Stimulated activated CD8-positive, alpha-beta memory T cell treated with anti-CD3 and anti-CD28 coated beads, Interleukin-12 subunit alpha, Interleukin-12 subunit beta, amount 100 ng/mL, for 4 hours (primary cell): ENCODE measurements around the gene NHLRC2.

Source experiments
- DNase-seq: peaks from one replicate; pipeline ENCODE4 v3.0.0-alpha.2; 2020; ENCODE audit warnings: low read depth

NHLRC2 gene

DNA sequence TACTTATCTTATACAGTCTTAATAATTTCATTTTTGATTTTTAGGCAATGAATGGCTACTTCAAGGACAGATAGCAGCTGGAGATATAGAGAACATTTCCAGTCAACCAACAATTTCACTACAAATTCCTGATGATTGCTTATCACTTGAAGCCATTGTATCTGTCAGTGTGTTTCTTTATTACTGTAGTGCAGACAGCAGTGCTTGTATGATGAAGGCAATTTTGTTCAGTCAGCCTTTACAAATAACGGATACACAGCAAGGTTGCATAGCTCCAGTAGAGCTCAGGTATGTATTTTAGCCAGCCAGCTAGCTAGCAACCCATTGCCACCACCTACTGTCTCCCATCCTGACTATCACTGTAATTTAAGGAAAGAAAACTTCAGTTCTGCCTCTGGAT is 53.8 kb downstream of the NHLRC2 start:
- no peak for DNase-seq

DNA sequence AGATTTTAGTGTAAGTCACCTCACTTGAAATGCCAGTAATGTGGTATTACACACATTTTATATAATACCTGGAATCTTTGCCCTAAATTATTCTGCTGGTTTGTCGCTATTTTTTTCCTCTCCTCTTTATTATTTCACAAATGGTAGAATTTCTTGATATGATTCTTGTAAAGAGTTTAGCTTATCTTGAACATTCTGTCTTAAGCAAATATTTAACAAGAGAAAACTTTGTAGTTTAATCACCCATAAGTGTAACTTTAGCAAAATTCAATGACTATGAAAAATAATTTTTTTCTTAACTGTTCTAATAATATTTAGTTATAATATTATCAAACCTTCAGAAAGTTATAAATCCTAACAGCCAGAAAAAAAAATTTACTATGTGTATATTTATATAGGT is 56.7 kb downstream of the NHLRC2 start:
- no peak for DNase-seq

DNA sequence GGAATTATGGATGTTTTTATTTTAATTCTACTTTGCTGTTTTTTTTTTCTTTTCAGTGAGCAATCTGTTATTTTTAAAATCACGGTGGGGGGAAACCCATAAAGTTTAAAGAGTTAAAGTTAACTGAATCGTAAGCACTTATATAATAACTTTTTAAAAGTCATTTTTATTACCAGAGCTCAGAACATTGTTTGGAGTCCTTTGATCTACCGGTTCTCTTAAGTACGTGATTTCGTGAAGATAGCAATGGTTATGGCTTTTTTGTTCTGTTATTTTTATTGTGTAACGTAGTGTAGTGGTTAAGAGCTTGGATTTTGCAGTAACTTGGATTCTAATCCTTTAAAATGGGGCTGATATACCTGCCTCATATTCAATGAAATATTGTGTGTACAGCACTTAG is 57.4 kb downstream of the NHLRC2 start:
- no peak for DNase-seq

DNA sequence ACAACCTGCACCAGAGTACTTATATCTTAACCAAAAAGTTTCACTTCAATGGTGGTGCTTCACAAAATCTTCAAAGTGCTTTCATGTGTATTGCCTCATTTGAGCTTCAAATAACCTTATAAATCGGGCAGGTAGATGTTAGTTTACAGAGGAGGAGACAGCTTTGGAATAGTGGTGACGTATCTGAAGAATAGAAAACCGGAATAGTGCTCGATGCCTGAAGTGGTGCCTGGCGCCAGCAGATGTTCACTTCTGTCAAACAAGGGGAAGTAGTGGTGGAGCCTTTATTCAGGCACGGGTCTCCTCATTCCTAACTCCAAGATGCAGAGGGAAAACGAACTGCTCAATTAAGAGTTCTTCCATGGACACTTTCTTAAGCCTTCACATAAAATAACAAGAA is 58.1 kb downstream of the NHLRC2 start:
- DNase-seq: no peak

DNA sequence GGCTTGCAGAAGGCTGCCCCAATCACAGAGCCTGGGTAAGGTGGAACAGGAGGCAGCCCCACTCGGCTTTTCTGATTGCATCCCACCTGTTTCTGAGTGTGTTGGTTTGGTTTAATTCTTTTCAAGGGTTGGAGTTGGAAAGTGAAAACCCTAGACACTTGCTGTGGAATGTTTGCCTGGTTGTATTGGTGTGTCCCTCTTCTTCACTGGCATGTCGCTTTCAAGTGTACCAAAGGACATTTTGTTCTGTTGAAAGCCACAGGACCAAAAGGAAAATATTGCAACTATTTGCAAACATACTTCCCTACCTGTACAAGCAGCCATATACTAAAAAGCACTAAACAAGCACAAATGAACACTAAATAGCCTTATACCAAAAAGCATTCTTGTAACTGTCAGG is 60.5 kb downstream of the NHLRC2 start:
- DNase-seq: no peak

DNA sequence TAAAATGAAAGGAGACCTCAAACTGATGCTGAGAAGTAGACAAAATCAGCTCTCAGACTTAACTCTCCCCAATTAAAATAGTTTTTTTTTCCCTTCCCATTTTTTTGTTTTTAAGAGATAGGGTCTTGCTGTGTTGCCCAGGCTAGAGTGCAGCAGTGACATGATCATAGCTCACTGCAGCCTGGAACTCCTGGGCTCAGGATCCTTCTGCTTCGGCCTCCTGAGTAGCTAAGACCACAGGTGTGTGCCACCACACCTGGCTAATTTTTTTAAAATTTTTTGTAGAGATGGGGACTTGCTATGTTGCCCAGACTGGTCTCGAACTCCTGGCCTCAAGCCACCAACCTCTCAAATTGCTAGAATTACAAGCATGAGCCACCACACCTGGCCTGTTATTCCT is 61.1 kb downstream of the NHLRC2 start:
- DNase-seq: no peak

DNA sequence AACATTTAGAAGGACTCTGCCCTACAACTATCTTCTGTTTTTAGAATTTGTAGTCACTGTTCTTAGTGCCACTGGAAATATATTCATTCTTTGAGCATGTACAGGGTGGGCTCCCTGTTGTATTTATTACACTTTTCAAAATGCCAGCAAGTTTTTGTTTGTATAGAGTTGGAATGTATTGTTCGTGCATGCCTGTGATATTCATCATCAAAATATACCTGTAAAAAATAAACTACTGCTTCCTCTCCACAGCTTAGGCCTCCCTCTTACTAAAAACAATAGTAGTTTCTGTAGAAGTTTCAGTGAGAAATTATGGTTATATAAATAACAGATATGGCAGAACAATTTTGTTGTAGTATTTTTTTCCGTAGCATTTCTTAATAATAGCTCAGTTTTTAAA is 61.6 kb downstream of the NHLRC2 start:
- DNase-seq: no peak

DNA sequence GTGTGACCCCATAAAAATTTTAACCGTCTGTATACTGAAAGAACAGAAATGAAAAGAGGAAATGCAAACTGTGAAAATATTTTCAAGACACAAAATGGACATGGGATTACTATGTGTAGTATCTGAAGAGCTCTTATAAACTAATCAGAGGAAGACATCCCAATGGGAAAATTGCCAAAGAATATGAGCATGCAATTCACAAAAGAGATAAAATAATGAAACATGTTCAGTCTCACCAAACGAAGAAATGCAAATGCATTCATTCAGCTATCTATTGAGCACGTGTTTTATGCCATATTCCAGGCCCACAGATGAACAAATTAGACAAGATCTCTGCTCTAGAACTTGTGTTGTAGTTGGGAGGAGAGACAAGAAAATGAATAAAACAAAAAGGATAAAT is 63.2 kb downstream of the NHLRC2 start:
- no peak for DNase-seq

DNA sequence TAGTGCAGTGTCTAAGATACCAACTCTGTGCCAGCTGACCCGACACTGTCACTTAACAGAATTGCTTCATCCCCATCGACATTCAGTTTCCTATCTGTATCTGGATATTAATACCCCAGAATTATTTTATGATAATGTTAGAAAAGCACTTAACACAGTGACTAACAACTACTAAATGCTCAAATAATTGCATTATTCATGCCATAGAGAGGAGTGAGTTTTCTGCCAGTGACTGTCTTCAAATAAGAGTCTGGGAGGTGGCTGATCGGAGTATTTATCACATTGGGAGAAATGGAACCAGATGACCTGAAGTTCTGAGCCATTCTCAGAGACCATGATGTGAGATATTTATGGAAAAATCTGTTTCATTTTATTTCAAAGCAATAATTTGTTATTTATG is 65.7 kb downstream of the NHLRC2 start:
- no peak for DNase-seq

DNA sequence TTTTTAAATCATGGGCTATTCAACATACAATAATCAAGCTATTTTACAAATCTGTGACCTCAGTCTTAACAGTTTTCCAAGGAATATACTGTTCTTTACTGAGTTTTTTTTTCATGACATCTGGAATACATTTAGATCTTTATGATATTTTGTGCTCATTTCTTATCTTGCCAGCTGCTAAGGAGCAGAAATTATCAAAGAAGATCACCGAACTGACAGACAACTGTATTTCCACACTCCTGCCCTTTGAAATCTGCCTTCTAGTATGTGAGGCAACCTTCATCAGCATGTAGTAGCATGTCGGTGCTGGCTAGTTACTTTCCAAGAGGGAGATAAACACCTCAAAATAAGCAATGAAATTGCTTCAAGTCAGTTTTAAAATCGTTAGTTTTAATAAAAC is 66.4 kb downstream of the NHLRC2 start:
- DNase-seq: no peak

DNA sequence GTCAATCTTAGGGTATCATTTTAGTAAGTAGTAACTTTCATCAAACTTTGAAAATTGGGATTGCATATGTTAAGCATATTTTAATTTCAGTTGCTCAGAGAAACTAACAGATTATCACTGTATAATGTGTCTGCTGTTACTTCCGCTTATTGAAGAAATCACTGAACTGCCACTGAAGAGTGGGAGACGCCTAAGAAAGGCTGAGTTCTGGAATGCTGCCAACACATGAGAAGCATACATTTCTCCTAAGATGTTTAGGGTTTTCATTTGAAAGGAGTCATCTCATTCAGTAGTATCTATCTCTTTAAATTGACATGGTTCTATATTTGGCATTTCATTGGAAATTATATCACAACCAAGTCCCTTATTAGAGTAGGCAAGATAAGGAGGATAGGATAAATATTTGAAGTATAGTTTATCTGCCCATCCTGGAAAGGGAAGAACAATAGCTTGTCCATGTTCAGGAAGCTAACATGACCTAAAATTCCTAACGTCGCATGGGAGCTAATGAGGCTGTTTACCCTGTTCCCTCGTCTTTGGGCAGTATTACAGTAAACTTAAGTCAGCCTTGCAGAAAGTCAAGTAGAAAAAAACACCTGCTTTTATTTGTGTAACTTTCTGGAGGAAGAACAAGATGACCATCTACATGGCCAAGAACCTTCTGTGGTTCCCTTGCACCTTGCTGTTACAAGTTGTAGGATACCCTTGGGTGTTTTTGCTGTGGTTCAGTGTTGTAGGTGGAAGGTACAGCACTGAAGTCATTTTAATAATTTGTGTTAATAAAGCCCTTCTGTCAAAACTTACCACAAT is 67.3 kb downstream of the NHLRC2 start:
- DNase-seq: no peak

DNA sequence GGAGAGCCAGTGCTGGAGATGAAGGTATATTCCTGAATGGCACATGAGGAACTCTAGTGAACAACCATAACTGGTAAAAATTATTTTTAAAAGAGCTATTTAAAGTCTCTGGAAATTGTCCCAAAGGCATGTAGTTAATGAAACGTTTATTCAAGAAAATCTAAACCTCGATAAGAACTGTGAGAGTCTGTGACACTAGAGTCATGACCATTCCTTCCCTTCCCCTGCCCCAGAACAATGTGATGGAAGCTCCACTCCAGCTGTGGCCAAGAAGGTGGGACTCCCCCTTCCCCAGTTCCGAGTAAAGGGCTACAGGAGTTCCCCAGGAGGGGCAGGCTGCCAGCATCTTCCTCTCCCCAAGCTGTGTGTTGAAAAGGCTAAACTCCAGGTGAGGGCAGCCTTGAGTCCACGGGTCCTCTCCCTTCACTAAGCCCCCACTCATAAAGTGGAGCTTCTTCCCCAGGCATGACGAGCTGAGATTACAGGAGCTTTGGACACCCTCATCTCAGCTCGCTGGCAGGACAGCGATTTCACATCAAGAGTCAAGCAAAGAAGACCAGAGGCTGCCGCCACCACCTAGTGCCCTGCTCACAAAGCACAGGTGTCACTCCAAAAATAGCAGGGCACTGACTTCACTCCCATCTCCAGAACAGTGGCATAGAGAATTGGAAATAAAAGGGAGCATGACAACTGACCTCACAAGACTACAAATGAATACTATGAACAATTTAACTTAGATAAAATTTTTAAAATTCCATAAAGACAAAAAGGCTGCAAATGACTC is 68.5 kb downstream of the NHLRC2 start:
- DNase-seq: no peak

DNA sequence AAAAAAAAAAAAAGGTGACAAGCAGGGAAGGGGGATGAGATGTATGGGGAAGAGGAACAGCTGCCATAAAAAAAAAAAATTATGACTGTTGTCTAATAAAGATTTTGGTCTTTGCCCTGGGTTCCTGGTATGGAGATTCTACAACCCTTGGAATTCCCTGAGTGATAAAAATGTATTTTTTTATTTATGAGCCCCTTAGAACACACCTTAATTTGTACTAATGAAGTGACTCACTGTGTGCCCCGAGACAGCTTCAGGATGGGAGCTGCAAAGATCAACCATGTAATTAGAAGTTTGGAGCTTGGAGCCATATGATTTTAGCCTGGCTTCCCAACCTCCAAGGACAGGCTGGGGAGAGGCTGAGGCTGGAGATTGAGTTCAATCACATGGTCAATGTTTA is 69.7 kb downstream of the NHLRC2 start:
- DNase-seq: no peak

DNA sequence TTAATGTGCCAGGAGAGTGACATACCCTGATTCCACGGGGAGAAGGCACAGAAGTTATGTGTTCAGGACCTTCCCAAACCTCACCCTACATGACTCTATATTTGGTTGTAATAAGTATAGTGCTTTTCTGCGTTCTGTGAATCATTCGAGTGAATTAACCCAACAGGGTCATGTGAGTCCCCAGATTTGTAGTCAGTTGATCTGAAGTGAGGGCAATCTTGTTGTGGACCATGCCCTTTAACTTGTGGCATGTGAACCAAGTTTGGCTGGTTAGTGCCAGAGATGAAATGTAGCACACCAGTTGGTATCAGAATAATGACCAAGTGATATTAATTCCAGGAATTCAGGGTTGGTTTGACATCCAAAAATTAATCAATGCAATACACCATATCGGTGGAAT is 70.2 kb downstream of the NHLRC2 start:
- no peak for DNase-seq

DNA sequence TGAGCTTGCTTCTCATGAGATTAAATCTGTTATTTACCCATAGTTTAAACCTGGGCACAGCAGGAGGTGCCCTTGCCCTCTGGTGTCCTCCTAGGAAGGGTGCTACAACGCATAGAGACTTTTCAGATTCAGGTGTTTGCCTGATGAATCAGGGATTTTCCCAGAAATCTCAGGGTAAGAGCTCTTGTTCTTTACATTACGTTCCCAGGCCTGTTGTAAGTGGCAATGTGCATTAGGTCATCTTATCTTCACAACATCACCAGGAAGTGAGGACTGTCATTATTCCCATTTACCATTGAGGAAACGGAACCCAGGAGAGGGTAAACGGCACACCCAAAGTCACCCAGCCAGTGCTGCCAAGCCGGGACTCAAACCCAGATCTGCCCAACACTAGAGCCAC is 73.0 kb downstream of the NHLRC2 start:
- DNase-seq: no peak

DNA sequence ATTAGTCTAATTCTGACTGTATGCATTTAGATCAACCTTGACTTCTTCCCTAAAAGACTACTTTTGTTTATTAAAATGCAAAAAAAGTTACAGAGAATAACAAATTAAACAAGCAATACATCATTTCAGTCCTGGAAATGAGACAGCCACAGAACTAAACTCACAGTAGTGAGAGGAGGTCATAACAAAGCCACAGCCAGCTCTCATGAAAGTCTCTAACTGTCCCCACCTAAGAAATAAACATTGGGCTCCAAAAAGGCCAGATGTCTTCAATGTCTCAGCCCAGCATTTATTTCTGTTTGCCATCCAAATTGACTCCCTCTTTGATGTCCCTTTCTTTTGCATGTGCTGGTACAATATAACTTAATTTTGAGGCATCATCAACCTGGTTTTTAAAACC is 74.4 kb downstream of the NHLRC2 start:
- no peak for DNase-seq

DNA sequence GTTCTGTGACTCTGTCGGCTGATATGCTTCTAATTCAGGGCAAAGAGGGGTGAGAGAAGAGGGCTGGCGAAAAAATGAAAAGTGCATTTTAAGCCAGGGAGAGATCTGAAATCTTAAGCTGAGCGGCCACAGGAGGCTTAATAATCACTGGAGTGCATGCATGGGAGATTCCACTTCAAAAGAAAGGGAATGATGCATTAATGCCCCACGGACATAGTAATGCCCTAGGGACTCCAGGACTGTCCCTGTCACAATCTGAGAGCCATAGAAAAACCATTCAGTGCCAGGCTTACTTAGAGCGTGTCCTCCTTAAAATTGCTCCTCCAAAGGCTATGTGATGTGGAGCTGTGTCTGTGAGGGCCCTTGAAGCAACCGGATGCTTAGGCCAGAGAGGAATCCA is 75.1 kb downstream of the NHLRC2 start:
- no peak for DNase-seq

DNA sequence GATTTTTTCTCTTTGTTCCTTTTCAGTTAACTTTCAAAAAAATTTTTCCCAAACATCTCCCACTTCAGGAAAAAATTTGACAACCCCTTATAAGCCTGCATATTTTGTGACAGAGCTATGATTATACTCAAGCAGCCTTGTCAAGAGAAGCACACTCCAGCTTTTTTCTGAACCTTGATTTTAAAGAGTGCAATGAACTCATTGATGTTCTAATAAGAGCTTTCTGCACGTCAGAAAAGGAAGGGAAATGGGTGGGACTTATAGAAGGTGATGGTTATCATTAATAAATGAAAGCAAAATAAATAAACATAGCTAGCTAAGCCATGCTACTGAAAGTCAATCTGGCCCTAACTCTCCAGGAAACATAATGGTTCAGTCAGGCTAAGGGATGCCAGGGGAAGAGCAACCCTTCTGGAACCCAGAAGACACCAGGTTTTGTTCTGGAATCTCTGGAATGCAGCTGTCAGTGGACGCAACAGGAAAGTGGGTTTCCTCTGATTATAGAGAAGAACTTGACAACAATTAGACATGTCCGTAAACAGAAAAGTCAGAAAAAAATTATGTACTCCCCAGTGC is 76.1 kb downstream of the NHLRC2 start:
- no peak for DNase-seq

DNA sequence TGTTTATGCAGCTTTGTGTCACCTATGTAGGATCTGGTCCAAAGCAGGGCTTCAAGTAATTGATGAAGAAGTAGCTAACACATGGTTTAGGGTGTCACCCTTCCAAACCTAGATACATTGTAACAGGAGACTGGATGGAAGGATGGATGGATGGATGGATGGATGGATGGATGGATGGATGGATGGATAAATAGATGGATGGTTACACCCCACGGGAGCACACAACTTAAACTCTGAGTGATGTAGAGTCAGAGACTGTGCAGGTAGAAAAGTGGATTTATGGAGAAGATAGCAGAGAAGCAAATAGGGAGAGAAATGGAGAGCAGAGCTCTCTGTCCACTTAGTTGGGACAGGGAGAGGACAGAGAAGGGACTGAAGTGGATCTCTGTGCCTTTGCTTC is 78.4 kb downstream of the NHLRC2 start:
- DNase-seq: no peak

DNA sequence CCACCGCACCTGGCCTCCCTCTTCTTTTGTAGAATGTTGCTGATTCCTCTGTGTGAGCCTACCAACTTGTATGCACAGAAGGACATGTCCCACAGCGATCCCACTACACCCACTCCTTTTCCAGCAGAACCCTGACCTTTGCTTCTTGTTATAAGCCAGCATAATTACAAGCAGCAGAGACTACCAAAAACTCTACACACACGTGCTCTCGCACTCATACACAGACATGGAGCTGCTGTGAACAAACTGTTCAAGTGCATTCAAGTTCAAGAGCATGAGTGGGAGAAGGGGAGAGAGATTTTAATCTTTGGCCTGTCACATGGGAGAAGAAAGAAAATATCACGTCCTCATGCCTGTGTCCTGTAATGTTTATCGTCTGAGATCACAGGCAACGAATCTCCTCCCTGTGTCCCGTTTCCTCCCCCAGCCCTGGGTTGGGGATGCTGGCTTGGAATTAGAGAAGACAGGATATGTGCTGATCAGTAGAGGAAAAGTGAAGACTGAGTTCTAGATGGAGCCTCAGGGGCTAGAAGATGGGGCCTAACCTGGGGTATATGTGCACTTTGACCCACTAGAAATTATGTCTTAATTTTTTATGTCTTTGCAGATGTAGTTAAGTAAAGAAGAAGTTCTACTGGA is 79.6 kb downstream of the NHLRC2 start:
- DNase-seq: no peak

DNA sequence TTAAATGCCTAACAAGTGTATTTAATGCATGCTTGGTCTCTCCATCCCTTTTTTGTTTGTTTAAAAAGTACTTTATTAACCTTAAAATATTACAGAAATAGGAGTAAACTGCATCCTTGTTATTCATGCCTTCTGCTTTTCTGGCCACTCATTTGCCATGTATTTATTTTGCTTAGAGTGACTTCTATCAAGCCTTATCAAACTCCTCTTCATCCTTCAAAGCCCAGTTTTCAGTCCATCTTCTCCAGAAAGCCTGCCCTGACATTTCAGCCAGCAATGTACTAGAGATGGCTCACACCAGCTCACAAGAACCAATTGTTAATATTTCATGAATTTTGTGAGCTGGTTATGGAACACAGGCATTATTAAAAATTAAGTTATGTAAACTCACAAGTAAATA is 82.8 kb downstream of the NHLRC2 start:
- DNase-seq: no peak

DNA sequence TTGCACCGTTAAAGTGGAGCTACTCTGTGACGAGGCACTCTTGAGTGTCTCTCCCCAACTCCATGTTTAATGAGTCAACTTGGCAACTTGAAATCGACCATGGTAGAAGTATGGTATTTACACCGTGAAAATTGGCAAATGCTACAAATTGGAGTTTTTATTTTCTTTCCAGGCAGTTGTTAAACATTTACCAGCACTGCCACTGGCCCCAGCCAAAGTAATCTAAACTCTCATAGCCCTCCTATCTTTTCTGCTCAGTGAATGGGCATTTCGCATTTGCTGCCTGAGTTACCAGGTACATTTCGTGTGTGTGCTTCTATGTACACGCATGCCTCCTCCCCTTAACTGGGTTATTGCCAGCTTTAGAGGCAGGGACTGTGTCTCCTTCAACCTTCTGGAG is 83.3 kb downstream of the NHLRC2 start:
- no peak for DNase-seq
